ENCODE data around the gene CNKSR1. TPM values are rescaled to one million over a fixed set of nuclear protein-coding genes. Genes with fewer than 3 reads are reported as not detected.

Gene CNKSR1
- total RNA-seq, 1 donor from 2014 or later: not detected

GRCh38 chr1:26158271-26158907, 18.9 kb upstream of the CNKSR1 start:
- Histone ChIP-seq H3K36me3 (no peaks in the 10 kb centered on the region), H3K27me3 (no peaks in the 10 kb centered on the region), H3K4me3 (no peak overlapping the region), H3K9me3 (no peaks in the 10 kb centered on the region), H3K27ac (peak overlapping the region in 1 of 2 donors; percentile 24), H3K4me1 (peaks cover 5 to 6% of the 10 kb centered on the region in 2 donors)
- no peak for DNase-seq (ENCODE audit: low spot score in 2 of 2)
- TF ChIP-seq, protein P1, sequence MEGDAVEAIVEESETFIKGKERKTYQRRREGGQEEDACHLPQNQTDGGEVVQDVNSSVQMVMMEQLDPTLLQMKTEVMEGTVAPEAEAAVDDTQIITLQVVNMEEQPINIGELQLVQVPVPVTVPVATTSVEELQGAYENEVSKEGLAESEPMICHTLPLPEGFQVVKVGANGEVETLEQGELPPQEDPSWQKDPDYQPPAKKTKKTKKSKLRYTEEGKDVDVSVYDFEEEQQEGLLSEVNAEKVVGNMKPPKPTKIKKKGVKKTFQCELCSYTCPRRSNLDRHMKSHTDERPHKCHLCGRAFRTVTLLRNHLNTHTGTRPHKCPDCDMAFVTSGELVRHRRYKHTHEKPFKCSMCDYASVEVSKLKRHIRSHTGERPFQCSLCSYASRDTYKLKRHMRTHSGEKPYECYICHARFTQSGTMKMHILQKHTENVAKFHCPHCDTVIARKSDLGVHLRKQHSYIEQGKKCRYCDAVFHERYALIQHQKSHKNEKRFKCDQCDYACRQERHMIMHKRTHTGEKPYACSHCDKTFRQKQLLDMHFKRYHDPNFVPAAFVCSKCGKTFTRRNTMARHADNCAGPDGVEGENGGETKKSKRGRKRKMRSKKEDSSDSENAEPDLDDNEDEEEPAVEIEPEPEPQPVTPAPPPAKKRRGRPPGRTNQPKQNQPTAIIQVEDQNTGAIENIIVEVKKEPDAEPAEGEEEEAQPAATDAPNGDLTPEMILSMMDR (IDR thresholded peaks at IDR 0.05): no peak
- intact Hi-C loops (cut with DNase I): no loop called here

DNA sequence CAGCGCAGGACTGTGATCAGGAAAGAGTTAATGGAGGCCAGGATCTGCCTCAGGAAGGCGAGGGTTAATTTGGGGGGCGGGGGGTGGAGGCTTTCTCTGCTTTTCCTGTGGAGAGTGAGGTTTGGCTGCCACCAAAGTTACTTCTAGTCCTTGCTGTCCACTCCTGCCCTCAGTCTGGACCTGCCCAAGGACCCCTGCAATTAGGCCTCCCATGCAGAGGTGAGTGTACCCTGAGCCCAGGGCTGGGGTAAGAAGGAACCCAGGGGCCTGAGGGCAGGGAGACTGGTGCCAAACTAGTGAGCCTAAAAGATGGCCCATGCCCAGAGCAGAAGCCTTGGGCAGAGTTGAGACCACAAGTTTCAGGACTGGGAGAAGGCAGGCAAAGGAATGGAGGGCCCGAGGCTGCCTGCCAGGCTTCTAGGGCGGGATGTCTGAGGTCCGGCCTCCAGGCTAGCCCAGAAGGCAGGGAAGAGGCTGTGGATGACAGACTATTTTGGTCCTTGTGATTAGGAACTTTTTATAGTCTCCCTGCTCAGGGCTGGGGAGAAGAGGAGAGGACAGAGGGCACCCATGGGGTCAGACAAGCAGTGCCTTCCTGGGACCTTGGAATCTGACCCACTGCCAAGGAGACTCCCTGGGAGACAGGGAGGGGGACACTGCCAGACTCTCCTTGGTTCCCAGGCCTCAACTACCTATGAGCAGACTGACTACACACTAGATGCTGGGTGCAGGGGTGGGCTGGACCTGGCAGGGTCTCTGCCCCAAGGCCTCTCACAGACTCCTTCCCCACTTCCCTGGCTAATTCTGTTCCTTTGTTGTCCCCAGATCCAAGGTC, 18.2 kb upstream of the CNKSR1 start, which contains the start of gene FAM110D:
TSS of gene FAM110D (plus strand) at position 172 of the 835 bp plus-strand sequence. CDS start 2,213 bp downstream, outside the sequence.
- Histone ChIP-seq H3K4me3 (peak within 1 kb of the TSS in 1 of 2 donors; percentile 32), H3K27ac (peak within 1 kb of the TSS in 1 of 2 donors; percentile 24), H3K27me3 (no peaks in the 10 kb centered on the region), H3K4me1 (peaks cover 6 to 8% of the 10 kb centered on the region in 2 donors), H3K36me3 (no peaks in the 10 kb centered on the region), H3K9me3 (no peaks in the 10 kb centered on the region)
- intact Hi-C loops (cut with DNase I): no loop called here
- DNase-seq (ENCODE audit: low spot score in 2 of 2): no peak
- TF ChIP-seq, protein P1 (IDR thresholded peaks at IDR 0.05): no peak

GRCh38 chr1:26159743-26160039, 17.6 kb upstream of the CNKSR1 start:
- intact Hi-C loops (cut with DNase I): loop anchor here (5.0 to 10.0 kb wide), 3 partner anchors 122 to 1517 kb away; partner anchors contain the start of genes DHDDS and SRRM1
- H3K4me1 ChIP-seq: peaks cover 6 to 8% of the 10 kb centered on the region in 2 donors
- peak overlapping the region in 1 of 2 donors; percentile 32 for H3K4me3 ChIP-seq
- H3K36me3 ChIP-seq: no peaks in the 10 kb centered on the region
- H3K27me3 ChIP-seq: no peaks in the 10 kb centered on the region
- no peak overlapping the region for H3K27ac ChIP-seq
- TF ChIP-seq, protein P1 (IDR thresholded peaks at IDR 0.05): no peak
- DNase-seq (ENCODE audit: low spot score in 2 of 2): no peak
- H3K9me3 ChIP-seq: no peaks in the 10 kb centered on the region

- H3K4me1 ChIP-seq: peaks cover 6 to 8% of the 10 kb centered on the region in 2 donors
- H3K36me3 ChIP-seq: no peaks in the 10 kb centered on the region
- no peaks in the 10 kb centered on the region for H3K27me3 ChIP-seq
- intact Hi-C loops (cut with DNase I): loop anchor here (5.0 to 10.0 kb wide), 3 partner anchors 123 to 1518 kb away; partner anchors contain the start of genes DHDDS and SRRM1
- H3K27ac ChIP-seq: peak overlapping the region in 1 of 2 donors; percentile 7
- TF ChIP-seq, protein P1 (IDR thresholded peaks at IDR 0.05): no peak
- H3K4me3 ChIP-seq: peak overlapping the region; percentile 59 to 76
- H3K9me3 ChIP-seq: no peaks in the 10 kb centered on the region
- no peak for DNase-seq (ENCODE audit: low spot score in 2 of 2)
Observed at GRCh38 chr1:26160527-26161414, 16.5 kb upstream of the CNKSR1 start.

Data from ascending aorta (tissue), 2 donors.